HG02642 (cell line): Measurements from ENCODE around the gene TP63.

ENCODE experiments used
- ATAC-seq: cut with Tn5 transposase; IDR thresholded peaks from one replicate; pipeline ENCODE4 v1.9.1; 2021; ENCODE audit warnings: mild to moderate bottlenecking; ENCODE audit not compliant: unreplicated experiment, poor library complexity

TP63 gene

GRCh38 chr3:189771842-189772450, 140.8 kb downstream of the TP63 start:
- no peak for ATAC-seq

DNA sequence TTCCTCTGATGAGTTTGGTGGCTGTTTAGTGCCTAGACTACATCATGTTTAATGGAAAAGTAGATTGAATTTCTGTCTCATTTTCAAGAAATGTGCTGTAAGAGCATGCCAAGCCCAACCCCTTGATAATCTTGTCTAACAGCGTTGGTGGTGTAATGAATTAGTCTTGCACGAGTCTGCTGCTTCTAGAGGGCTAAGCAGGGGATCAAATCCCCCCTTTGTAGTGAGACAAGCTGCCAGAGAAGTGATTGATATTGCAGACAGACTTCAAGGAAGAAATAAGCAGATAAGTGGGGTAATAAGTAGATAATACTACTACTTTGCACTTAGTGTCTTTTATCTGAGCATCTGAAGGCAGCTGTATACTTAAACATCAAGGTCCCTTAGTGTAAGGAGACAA, 141.4 kb downstream of the TP63 start:
- no peak for ATAC-seq

GRCh38 chr3:189773056-189773455, 141.9 kb downstream of the TP63 start:
- no peak for ATAC-seq

DNA sequence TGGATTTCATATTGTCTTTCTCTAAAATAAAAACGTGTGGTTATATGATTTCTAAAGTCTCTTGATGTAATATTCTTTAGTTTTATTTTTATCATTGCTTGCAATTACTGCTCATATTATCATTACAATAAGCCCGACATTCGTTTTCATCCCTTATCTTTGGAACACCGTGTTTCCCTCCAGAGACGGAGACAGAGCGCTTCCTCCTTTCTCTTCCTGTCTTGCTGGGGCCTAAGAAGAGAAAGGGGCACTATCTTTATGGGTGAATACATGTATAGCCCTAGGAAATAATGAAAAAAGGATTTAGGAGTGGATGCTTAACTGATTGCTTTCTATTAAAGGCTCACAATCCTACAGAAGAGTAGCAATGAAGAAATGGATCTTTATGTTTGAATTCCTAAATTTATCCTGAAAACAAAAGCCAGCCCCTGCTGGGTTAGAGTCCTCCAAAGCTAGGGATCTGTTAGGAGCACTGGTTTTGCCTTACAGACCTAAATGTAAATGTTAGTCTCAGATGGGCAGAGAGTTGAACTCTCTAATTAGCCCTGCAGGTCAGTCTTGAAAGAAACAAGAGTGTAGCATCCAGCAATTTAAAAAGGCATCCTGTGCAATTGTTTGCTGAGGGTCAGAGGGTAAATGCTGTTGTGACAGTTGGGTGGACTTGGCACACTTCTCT, 145.1 kb downstream of the TP63 start:
- ATAC-seq: no peak

DNA sequence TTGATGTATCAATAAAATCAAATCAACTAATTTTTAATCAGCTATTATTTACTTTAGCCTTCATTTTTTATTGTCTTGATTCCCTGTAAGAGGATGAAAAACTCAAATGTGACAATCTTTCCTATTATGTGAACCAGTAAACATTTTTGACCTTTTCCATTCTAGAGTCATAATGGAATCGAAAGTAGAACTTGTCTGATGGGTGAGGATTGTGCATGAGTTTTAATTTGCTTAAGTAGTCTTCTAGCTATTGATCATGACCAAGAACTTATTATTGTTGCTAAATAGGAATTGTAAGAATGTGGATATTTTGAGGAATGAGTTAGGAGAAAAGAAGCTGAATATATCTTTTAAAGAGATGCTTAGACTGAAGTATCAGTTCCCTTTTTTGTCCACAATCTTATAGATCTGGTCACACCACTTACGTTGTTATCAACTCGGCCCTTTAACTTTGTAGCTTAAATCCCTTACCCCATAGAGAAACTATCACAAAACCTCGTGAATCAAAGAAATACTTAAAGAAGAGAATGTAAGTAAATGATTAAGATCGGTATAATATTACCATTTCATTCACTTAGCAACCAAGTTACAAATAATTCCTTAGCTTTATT, 147.3 kb downstream of the TP63 start:
- ATAC-seq: no peak

GRCh38 chr3:189779166-189779565, 148.0 kb downstream of the TP63 start:
- ATAC-seq: no peak

GRCh38 chr3:189780546-189781270, 149.5 kb downstream of the TP63 start:
- no peak for ATAC-seq

DNA sequence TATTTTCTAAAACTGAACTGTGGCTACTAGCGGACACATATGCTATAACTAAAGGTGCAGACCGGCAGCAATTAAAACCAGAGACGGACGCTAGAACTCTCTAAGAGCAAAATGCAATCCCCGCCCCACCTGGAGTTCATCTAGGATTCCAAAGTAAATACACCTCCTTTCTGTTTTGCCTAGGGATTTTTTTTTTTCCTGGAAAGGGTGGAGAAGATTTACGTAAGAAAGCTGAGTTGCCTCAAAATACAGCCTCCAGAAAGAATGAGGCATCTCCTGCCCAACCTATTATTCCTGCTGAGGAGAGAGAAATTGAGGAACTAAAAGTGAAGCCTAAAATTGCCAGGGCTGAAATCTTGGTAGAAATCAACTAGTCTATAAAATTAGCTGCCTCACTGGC, 150.2 kb downstream of the TP63 start:
- ATAC-seq: no peak

GRCh38 chr3:189786479-189787064, 155.4 kb downstream of the TP63 start:
- no peak for ATAC-seq

- no peak for ATAC-seq
Measured at GRCh38 chr3:189787191-189787590, 156.0 kb downstream of the TP63 start.

DNA sequence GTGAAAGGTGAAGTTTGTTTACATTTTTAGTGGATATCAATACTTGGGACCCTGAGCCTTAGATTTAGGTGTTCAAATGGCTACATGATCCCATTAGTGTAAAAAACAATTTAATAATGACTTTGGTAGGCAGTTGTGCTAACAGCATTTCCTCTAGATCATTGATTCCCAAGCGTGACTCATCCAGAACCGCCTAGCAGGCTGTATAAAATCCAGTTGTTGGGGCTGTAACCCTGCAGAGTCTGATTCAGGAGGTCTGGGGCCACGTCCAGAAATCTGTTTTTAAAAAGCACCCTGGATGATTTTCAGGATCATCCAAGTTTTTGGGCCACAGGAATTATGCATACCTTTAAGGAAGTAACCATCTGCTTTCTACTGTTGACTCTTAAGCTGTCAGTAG, 156.4 kb downstream of the TP63 start:
- ATAC-seq: no peak

GRCh38 chr3:189789432-189789831, 158.2 kb downstream of the TP63 start:
- no peak for ATAC-seq

GRCh38 chr3:189790658-189791057, 159.5 kb downstream of the TP63 start:
- ATAC-seq: no peak

DNA sequence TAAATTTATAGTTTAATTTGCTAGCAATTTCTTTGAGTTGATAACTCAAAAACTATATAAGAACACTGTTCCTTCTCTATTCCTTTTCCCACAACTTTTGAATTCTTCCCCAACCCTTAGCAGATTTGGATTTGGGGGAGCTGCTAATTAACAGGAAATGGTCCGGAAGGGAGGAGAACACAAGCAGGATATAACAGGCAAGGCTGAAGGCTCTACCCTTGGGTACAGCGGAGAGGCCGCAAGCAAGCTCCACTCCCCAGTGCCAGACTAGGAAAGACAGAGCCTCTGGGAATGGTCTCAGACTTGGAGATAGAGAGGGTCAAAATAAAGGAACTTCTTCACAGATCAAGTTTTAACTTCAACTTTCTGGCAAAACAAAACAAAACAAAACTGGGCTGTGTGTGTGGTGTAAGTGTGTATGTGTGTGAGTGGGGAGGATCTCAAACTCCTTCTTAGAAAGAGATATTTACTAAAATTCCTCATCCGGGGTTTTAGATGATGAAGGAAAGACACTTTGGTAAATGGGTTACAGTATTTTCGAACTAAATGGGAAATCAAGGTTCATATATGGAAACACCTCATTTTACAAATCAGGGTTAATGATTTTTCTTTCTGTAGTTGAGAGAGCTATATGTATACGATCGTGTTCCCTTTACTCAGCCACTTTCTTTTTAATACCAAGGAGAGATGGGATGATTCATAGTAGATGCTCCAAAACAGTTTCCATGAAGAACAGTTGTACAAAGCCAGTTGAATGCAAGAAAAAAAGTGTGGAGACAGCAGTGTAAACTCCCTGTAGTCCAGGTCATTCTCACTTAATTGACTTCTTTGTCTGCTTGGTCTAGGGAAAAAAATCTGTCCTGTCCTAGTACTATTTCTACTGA, 161.1 kb downstream of the TP63 start:
- no peak for ATAC-seq

DNA sequence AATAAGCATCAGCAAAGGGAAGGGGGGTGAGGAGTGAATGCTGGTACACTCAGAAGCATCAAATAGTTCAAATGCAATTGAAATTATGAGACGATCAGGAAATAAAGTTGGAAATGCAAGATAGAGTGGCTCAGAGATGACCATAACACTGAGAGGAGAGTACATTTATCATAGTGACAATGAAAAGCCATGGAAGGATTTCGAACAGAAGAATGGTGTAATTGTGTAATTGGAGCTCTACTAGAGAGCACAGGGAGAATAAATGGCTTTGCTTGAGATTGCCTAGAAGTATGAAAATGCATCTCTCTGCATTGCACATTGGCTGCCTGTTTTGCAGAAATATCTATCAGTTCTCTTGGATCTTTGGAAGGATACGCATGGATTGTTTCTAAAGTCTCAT, 163.3 kb downstream of the TP63 start:
- ATAC-seq: no peak

DNA sequence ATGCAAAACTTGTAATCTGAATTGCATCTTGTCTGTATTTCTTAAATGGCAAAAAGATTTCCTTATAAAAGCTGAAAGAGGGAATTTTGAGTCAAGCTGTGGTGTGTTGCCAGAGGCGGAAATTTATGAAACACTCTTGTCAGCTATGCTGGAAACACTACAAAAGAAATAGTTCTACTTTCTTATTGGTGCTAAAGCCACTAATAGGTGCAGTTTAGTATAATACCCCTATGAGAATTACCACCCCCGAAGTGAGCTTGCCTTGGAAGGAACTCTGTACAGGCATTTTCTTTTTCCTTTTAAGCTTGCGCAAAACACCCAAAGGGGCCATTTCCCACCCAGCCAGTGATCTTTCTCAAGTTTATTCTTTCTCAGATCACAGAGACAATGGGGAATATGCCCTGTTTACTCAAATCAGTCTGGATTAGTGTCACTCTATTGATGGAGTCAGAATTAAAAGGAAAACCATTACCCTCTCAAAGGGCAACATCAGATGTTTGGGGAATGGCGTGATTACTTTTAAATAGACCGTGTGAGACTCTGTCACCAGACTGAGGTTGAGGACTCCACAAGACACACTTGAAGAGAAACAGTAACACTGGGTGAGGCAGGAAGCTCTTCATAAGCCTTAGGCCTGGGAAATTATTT, 166.0 kb downstream of the TP63 start:
- ATAC-seq: no peak

- ATAC-seq: no peak
Measured at GRCh38 chr3:189799366-189799765, 168.2 kb downstream of the TP63 start.

DNA sequence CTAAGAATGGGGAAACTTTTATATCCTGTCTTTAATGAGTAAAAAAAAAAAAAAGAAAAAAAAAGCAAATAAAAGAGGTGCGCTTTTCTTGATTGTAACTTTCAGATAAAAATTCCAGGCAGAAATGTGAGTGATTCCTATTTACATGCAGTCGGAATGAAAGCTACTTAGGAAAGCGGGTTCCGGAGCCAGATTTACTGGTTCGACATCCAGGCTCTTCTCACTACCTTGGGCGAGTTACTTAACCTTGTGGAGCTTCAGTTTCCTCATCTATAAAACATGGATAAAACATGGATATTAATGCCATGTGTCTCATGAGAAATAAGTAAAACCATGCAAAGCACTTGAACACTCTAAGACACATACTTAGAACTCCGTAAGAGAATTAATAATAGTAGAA, 169.2 kb downstream of the TP63 start:
- ATAC-seq: no peak

- ATAC-seq: no peak
Measured at GRCh38 chr3:189803254-189803653, 172.1 kb downstream of the TP63 start.
